WERI-Rb-1 (cell line): ENCODE results near the gene C11orf97.
A peak's percentile ranks its signal among the peaks of the same experiment; 100 is the strongest.

Experiments used
- DNase-seq: peaks from one replicate; pipeline ENCODE4 v3.0.0-alpha.2; 2020
- H3K27ac ChIP-seq: fragments of 250-450 bp; sonication (Bioruptor Pico); 2 replicates; pipeline ENCODE4 v1.5.1; 2020; ENCODE audit warnings: mild to moderate bottlenecking, moderate library complexity
- H3K27me3 ChIP-seq: fragments of 250-450 bp; sonication (Bioruptor Pico); 2 replicates; pipeline ENCODE4 v1.5.1; 2021; ENCODE audit warnings: mild to moderate bottlenecking, low read depth, moderate library complexity; ENCODE audit not compliant: insufficient read depth, severe bottlenecking
- H3K36me3 ChIP-seq: fragments of 250-450 bp; sonication (Bioruptor Pico); 2 replicates; pipeline ENCODE4 v1.5.1; 2020; ENCODE audit warnings: mild to moderate bottlenecking, moderate library complexity
- H3K4me3 ChIP-seq: 2 replicates; pipeline ENCODE4 v1.5.1; 2011; ENCODE audit warnings: low read depth, mild to moderate bottlenecking, control low read depth, low read length
- H3K9me3 ChIP-seq: fragments of 250-450 bp; sonication (Bioruptor Pico); 2 replicates; pipeline ENCODE4 v1.5.1; 2021; ENCODE audit warnings: mild to moderate bottlenecking, moderate library complexity; ENCODE audit not compliant: severe bottlenecking
- CTCF ChIP-seq: IDR thresholded peaks from 2 replicates; pipeline ENCODE4 v1.5.1; 2011; ENCODE audit warnings: low read depth, mild to moderate bottlenecking, control low read depth, inconsistent platforms, low read length

C11orf97 gene

DNA sequence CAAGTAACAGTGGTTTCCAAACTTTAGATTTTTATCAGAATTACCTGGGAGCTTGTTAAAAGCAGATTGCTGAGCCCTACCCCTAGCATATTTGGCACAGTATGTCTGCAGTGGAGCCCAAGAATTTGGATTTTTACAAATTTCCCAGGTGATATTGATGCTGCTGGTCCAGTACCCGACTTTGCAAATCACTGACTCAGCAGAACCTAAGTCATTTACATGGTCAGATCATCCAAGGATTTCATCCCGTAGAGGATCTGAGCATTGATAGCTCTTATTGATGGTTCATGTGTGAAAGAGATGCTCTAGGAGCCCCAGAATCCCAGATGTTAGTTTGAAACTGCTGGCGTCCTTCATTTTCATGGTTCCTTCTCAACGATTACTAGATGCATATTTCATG lies 6.0 kb downstream of the C11orf97 start:
- TF ChIP-seq CTCF = no peak
- H3K9me3 ChIP-seq = no peaks in the 10 kb centered on the region
- H3K36me3 ChIP-seq = no peaks in the 10 kb centered on the region
- H3K27ac ChIP-seq = no peak overlapping the region
- no peaks in the 10 kb centered on the region for H3K27me3 ChIP-seq
- no peak for DNase-seq
- H3K4me3 ChIP-seq = no peak overlapping the region

GRCh38 chr11:94519478-94520084 lies 7.3 kb downstream of the C11orf97 start:
- no peaks in the 10 kb centered on the region for H3K36me3 ChIP-seq
- DNase-seq = no peak
- no peak overlapping the region for H3K4me3 ChIP-seq
- no peaks in the 10 kb centered on the region for H3K9me3 ChIP-seq
- no peak for TF ChIP-seq CTCF
- H3K27ac ChIP-seq = no peak overlapping the region
- H3K27me3 ChIP-seq = no peaks in the 10 kb centered on the region

- no peak for DNase-seq
- H3K27ac ChIP-seq = no peak overlapping the region
- H3K36me3 ChIP-seq = no peaks in the 10 kb centered on the region
- no peak overlapping the region for H3K4me3 ChIP-seq
- H3K9me3 ChIP-seq = no peaks in the 10 kb centered on the region
- H3K27me3 ChIP-seq = no peaks in the 10 kb centered on the region
- peak; percentile 66 for TF ChIP-seq CTCF
Measured at GRCh38 chr11:94521684-94522083, 9.4 kb downstream of the C11orf97 start.

- Histone ChIP-seq H3K27me3 (no peaks in the 10 kb centered on the region), H3K9me3 (no peaks in the 10 kb centered on the region), H3K4me3 (no peak overlapping the region), H3K27ac (no peak overlapping the region), H3K36me3 (no peaks in the 10 kb centered on the region)
- no peak for TF ChIP-seq CTCF
- no peak for DNase-seq
Measured at GRCh38 chr11:94524341-94524740, 12.1 kb downstream of the C11orf97 start.

- no peaks in the 10 kb centered on the region for H3K36me3 ChIP-seq
- TF ChIP-seq CTCF = no peak
- no peak for DNase-seq
- H3K9me3 ChIP-seq = no peaks in the 10 kb centered on the region
- H3K27ac ChIP-seq = no peak overlapping the region
- H3K4me3 ChIP-seq = no peak overlapping the region
- no peaks in the 10 kb centered on the region for H3K27me3 ChIP-seq
Measured at GRCh38 chr11:94525546-94526324, 13.5 kb downstream of the C11orf97 start.
